ENCODE results near the gene CHML.

DNA sequence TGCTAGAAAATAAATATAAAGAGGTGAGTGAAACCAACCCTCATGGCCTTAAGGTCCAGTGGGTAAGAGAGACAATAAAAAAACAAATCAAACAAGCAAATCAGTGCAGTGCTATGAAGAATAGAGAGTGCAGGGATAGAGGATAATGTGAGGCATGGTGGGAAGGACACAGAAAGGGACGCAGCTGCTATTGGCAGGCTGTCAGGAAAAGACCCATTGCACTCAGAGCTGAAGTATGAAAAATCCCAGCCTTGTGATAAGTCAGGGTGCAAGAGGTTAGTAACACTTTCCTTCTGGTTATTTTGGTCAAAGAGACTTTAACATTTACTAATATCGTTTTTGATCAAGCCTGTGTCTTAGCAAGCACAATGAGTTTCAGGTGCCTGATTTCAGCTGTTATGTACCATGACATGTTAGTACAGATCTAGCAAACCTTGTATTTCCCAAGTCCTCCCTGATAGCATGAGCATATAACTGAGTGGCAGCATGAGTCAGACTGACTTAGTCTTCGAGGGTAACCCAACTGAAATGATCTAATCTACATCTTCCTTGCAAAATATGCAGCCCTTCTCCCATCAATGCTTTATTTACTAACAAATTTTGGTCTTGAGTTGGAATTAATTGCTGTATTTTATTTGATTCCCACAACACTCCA is 31.7 kb downstream of the CHML start:
- TF ChIP-seq, protein P1, sequence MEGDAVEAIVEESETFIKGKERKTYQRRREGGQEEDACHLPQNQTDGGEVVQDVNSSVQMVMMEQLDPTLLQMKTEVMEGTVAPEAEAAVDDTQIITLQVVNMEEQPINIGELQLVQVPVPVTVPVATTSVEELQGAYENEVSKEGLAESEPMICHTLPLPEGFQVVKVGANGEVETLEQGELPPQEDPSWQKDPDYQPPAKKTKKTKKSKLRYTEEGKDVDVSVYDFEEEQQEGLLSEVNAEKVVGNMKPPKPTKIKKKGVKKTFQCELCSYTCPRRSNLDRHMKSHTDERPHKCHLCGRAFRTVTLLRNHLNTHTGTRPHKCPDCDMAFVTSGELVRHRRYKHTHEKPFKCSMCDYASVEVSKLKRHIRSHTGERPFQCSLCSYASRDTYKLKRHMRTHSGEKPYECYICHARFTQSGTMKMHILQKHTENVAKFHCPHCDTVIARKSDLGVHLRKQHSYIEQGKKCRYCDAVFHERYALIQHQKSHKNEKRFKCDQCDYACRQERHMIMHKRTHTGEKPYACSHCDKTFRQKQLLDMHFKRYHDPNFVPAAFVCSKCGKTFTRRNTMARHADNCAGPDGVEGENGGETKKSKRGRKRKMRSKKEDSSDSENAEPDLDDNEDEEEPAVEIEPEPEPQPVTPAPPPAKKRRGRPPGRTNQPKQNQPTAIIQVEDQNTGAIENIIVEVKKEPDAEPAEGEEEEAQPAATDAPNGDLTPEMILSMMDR (IDR thresholded peaks at IDR 0.05; ENCODE audit: insufficient read depth, low read length, poor library complexity, severe bottlenecking): no peak
- TF ChIP-seq EZH2phosphoT487 (conservative IDR thresholded peaks at IDR 0.05; ENCODE audit: low read length): no peak
